Measurements from ENCODE around the gene METTL27. TPM values are rescaled to one million over a fixed set of nuclear protein-coding genes. Genes with fewer than 3 reads are reported as not detected.
"Not testable (repeated sequence)": the region's sequence is repeated elsewhere in the genome, so short reads cannot be mapped to it uniquely, and the experiment has no call there.

Gene METTL27
- total RNA-seq, 1 donor from 2014 or later: 0.99 TPM

DNA sequence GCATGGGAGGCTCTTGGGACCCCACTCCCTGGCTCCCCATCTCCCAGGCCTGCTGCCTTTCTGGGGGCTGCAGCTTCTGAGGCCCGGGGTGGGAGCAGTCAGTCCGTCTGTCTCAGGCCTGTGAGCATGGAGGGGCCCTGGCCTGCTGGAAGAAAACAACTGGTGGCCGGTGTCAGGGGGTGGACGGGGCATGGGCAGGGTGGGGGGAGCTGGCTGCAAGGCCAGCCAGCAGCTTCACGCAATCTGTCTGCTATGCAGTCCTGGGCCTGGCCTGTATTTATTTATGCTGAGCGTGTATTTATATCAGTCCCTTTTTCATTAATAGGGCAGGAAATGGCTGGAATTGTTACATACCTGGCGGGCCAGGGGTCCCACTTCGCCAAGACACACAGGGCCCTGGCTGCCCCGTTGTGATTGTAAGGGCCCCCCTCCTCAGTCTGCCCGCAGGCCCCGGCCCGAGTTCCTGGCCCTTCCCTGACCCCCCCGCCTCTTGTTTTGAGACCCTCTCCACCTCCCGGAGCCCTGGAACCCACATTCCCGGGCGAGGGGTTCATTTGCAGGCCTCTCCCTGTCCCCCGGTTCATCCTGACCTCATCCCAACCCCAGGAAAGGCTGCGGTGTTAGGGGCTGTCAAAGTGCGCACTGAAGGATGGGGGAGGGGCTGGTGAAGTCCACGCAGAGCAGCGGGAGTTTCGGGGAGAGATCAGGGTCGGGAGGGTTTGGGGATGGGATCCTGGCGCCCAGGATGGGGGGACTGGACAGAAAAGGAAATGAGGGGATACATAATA, 26.9 kb upstream of the METTL27 start:
- DNase-seq (ENCODE audit: low read depth in 2 of 2): peak in 1 of 2 donors; percentile 72

DNA sequence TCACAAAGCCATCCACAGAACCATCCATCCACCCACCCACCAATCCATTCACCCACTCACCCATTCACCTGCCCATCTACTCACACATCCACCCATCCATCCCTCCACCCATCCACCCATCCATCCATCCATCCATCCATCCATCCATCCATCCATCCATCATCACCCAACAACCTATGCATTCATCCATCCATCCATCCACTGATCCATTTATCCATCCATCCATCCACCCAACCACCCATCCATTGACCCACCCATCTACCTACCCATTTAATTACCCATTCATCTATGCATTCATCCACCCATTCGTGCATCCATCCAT, 24.1 kb upstream of the METTL27 start:
- no peak for DNase-seq (ENCODE audit: low read depth in 2 of 2)

DNA sequence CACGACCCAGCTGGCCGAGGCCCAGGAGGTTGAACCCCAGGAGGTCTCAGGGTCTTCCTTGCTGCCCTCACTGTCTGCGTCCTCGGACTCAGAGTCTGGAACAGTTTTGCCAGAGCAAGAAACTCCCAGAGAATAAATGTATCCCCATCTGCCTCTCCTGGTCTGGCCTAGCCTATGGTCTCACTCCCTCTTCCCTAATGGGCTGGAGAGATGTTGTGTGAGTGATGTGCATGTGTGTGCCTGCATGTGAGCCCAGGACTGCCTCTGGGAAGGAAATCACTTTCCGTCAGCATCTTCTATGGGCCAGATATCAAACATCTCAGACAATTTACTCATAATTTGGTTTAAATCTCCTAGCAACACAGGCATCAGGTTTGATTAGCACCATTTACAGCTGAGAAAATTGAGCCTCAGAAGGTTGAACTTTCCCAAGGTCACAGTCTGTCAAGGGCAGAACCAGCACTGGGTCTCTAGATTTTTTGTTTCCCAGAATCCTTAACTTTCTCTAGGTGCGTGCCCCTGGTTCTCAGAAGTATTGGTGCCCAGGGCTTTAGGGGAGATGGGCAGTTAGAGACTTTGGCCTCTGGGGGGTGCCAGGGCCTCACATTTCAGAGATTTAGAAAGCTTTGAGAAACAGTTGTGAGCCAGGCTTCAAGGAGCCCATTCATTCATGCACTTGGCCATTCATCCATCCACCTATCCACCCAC, 23.6 kb upstream of the METTL27 start:
- DNase-seq (ENCODE audit: low read depth in 2 of 2): peak; percentile 55 to 69

DNA sequence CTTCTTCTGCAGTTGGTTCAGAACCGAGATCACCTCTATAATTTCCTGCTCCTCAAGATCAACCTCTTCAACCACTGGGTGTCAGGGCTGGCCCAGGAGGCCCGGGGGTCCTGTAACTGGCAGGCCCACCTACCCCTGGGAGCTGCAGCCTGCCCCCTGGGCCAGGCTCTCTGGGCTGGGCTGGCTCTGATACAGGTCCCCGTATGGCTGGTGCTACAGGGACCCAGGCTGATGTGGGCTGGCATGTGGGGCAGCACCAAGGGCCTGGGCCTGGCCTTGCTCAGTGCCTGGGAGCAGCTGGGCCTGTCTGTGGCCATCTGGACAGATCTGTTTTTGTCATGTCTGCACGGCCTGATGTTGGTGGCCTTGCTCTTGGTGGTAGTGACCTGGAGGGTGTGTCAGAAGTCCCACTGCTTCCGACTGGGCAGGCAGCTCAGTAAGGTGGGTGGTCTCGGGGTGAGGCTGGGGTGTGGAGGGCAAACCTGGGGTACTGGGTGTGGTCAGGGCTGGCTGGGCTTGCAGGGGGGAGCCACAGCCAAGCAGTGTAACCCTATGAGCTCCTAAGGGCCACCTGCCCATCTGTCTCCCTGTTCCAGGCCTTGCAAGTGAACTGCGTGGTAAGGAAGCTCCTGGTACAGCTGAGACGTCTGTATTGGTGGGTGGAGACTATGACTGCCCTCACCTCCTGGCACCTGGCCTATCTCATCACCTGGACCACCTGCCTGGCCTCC, 22.8 kb upstream of the METTL27 start:
- DNase-seq (ENCODE audit: low read depth in 2 of 2): no peak

DNA sequence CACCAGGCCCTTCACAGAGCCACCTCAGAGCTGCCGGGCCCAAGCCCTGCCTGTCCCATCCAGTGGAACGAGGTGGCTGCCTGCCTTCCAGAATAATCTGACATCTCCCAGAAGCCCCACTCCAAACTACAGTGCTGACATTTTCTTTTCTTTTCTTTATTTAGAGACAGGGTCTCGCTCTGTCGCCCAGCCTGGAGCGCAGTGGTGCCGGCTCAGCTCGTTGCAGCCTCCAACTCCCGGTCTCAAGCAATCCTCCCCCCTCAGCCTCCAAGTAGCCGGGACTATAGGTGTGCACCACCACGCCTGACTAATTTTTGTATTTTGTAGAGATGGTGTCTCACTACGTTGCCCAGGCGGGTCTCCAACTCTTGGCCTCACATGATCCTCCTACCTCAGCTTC, 19.0 kb upstream of the METTL27 start:
- no peak for DNase-seq (ENCODE audit: low read depth in 2 of 2)

DNA sequence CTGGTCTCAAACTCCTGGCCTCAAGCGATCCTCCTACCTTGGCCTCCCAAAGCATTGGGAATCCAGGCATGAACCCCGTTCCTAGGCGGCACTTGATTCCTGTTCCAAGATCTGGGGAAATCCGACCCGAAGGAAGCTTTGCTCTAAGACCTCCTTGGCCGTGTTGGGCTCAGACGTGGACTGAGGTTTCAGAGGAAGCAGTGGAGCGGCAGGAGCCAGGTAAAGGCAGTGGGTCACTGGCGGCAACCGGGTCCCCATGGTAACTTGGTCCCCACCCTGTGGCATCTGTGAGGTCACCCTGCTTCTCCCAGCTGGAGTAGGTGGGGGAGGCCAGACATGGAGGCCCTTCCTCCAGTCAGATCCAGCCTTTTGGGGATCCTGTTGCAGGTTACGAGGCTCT, 18.5 kb upstream of the METTL27 start, which contains the start of gene TMEM270:
Gene TMEM270, plus strand, starts transcription at position 301 of the 400 bp plus-strand sequence. Its CDS starts 36 bp downstream, at position 337.
- DNase-seq (ENCODE audit: low read depth in 2 of 2): no peak

DNA sequence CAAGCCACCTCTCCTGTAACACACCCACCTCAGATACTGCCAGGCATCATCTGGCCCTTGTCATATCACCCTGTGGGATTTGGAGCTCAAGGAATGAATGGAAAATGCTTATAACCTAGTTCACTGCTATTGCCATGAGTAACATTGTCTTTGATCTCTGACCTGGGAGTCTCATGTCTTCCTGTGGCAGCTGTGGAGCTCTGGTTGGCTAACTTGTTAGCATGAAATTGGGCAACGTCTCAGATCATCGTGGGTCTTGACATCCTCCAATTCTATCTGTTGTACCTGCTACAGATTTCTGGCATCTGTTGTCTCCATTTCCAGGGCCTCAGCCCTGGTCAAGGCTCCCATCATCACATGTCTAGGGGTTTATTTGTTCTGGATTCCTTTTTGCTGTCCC, 16.5 kb upstream of the METTL27 start:
- peak in 1 of 2 donors; percentile 24 for DNase-seq (ENCODE audit: low read depth in 2 of 2)

DNA sequence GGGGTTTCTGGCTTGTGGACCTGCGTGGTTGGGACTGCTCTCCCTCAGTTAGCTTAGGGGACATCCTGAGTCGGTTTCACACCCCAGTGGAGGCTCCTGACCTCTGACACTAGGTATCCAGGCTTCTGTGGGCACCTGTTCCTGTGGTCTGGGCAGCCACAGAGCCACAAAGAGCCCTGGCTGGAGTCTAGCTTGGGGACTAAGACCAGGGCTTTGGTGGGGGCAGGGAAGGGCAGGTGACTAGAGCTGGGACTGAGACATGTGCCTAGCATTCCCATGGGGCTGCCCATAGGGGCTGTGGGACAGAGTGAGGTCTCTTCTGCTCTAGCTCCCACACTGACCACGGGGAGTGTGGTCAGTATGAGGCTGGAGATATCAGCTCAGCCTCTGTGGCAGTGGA, 14.6 kb upstream of the METTL27 start:
- DNase-seq (ENCODE audit: low read depth in 2 of 2): no peak

DNA sequence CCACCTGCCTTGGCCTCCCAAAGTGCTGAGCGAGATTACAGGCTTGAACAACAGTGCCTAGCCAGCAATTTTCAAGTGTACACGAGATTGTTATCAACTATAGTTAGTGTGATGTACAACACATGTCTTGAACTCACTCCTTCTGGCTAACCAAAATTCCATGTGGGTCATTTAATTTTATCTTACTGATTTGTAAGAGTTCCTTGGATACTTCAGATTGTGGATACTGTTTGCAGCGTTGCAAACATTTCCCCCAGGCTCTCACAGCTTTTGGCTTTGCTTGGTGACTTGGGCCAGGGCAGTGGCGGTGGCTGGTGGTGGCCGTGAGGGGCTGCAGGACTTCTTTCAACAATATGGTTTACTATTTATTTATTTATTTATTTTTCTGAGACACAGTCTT, 10.2 kb upstream of the METTL27 start:
- no peak for DNase-seq (ENCODE audit: low read depth in 2 of 2)

DNA sequence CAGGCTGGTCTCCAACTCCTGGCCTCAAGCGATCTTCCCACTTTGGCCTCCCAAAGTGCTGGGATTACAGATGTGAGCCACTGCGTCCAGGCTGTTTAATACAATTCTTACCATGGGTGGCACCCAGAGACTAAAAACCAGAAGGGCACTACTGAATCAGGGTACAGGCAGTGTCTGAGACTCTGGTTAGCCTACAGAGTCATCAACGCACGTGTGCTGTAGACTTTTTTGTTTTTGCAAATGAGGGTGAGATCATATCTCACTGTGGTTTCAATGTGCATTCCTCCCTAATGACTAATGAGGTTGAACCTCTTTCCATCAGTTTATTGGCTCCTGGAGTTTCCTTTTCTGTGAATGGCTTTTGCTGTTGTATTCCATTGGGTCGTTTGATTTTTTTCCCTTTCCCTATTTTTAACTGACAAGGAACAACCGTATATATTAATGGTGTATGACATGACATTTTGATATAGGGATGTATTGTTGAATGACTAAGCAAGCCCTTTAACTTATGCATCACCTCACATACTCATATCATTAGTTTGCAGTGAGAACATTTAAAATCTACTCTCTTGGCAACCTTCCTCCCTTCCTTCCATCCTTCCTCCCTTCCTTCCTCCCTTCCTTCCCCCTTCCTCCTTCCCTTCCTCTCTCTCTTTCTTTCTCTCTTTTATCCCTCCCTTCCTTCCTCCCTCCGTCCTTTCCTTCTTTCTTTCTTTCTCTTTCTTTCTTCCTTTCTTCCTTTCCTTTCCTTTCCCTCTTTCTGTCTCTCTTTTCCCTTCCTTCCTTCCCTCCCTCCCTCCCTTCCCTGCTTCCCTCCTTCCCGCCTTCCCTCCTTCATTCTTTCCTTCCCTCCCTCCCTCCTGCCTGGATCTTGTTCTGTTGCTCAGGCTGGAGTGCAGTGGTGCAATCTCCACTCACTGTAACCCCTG, 9.4 kb upstream of the METTL27 start:
- peak; percentile 90 to 98 for DNase-seq (ENCODE audit: low read depth in 2 of 2)

DNA sequence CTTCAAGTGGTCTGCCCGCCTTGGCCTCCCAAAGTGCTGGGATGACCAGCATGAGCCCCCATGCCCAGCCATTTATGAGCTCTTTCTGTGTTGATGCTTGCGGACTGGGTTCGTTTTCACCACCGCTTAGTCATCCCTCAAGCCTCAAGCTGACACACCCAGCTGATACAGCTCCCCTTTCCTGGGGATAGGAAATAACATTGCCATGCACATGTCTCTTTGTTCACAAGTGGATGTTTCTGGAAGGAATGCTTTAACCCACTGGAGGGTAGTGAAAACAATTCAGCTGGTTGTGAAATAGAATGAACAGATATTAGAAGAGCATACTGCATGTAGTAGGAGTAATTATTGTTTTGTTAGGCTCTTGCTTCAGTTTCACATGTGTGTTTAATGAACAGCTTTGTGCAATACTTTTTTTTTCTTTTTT, 8.5 kb upstream of the METTL27 start:
- DNase-seq (ENCODE audit: low read depth in 2 of 2): peak; percentile 72 to 94

DNA sequence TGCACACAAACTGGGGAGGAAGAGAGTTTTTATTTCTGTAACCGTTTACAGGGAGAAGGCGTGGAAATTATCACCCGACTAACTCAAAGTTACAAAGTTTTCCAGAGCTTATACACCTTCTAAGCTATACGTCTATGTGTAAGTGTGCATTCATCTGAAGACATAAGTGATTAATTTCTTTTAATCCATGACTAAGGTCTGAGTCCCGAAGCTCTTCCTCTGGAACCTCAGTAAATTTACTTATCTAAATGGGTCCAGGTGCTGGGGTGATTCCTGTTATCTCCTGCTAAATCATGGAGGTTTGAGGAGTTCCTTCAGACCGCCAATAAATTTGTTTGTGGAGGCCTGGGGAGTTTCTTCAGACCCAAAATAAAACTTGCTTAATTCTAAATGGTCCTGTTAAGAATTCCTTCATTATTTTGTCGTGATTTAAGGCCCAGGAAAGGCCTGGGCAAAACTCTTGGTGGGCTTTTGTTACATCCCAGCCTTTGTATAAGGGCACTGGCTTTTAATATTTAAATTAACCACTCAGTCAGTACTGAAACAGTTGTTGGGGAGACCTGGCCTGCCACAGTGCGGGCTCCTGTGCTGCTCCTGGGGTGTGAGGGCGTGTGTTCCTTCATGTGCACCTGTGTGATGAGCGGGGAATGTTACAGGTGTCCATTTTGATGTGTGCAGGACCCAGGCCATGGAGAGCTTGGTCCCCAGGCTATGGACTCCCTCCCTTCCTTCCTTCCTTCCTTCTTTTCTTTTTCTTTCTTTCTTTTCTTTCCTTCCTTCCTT, 5.8 kb upstream of the METTL27 start:
- no peak for DNase-seq (ENCODE audit: low read depth in 2 of 2)

DNA sequence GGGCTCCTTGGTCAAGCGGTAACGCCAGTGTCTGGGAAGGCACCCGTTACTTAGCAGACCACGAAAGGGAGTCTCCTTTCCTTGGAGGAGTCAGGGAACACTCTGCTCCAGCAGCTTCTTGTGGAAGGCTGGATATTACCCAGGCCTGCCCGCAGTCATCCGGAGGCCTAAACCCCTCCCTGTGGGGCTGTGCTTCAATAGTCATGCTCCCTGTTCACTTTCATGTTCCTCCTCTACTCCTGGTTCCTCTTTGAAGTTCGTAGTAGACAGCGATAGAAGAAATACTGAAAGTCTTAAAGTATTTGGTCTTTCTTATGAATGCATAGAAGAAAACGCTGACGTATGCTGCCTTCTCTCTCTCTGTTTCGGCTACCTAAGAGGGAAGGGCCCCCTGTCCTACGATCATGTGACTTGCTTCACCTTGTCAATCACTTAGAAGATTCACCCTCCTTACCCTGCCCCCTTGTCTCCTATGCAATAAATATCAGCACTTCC, 3.4 kb upstream of the METTL27 start:
- not testable (repeated sequence) for DNase-seq (ENCODE audit: low read depth in 2 of 2)

DNA sequence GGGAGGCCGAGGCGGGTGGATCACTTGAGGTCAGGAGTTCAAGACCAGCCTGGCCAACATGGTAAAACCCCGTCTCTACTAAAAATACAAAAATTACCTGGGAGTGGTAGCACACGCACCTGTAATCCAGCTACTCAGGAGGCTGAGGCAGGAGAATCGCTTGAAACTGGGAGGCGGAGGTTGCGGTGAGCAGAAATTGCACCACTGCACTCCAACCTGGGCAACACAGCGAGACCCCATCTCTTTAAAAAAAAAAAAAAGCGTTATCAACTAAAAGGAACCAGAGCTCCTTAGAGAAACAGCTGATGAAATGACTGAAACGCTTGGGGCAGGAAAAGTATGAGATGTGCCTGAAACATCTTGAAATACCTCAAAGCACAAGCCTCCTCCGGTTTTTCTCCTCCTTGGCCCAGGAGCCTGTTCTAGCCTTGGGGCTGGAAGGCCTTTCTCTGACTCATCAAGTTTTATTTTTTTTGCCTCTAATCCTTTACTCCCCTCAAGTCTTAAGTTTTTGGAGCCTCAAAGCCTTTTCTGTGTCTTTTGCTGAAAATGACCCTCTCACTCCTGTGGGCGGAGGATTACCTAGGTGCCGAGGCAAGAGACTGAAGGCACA, 2.6 kb upstream of the METTL27 start:
- no peak for DNase-seq (ENCODE audit: low read depth in 2 of 2)

DNA sequence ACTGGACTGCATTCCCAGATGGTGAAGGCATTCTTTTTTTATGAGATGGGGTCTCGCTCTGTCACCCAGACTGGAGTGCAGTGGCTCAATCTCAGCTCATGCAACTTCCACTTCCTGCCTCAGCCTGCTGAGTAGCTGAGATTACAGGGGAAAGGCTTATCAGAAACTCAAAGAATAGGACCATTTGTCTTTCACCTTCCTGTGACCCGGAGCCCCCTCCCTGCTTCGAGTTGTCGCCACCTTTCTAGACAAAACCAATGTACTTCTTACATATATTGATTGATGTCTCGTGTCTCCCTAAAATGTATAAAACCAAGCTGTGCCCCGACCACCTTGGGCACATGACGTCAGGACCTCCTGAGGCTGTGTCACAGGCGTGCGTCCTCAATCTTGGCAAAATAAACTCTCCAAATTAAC, 1.8 kb upstream of the METTL27 start:
- no peak for DNase-seq (ENCODE audit: low read depth in 2 of 2)

DNA sequence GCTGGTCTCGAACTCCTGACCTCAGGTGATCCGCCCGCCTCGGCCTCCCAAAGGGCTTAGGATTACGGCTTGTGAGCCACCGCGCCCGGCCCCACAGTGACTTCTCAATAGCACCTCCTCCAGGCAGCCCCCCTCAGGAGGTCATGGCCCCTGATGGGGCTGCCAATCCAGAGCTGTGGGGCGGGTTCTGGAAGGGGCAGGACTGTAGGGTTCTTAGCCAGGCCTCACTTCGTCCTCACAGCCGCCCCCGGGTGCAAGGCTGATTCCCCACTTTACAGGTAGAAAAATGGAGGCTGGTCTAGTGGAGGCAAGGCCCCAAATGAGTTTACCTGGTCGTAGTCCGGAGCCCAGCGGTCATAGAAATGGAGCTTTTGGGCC, 638 bp downstream of the METTL27 start:
- no peak for DNase-seq (ENCODE audit: low read depth in 2 of 2)

DNA sequence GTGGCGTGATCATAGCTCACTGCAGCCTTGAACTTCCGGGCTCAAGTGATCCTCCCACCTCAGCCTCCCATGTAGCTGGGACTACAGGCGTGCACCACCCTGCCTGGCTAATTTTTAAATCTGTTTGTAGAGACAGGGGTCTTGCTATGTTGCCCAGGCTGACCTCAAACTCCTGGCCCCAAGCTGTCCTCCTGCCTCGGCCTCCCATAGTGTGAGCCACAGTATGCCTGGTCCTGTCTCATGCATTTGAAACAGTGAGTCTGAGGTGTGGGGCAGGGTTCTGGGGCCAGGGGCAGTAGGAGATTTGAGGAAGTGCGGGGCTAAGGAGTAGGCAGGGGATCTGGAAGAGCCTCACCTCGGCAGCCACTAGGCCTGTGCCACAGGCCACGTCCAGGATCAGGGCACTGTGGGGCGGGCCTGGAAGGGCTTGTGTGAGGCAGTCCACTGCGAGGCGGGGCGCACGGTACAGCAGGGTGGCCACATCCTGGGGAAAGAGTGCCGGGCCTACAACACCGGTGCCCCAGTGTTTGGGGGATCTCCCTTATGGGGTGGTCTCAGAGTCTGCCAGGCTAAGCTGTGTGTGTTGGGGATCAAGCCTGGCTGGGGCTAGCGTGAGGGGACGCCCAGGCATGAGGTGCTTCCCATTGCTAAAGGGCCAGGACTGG, 1.5 kb downstream of the METTL27 start:
- no peak for DNase-seq (ENCODE audit: low read depth in 2 of 2)

DNA sequence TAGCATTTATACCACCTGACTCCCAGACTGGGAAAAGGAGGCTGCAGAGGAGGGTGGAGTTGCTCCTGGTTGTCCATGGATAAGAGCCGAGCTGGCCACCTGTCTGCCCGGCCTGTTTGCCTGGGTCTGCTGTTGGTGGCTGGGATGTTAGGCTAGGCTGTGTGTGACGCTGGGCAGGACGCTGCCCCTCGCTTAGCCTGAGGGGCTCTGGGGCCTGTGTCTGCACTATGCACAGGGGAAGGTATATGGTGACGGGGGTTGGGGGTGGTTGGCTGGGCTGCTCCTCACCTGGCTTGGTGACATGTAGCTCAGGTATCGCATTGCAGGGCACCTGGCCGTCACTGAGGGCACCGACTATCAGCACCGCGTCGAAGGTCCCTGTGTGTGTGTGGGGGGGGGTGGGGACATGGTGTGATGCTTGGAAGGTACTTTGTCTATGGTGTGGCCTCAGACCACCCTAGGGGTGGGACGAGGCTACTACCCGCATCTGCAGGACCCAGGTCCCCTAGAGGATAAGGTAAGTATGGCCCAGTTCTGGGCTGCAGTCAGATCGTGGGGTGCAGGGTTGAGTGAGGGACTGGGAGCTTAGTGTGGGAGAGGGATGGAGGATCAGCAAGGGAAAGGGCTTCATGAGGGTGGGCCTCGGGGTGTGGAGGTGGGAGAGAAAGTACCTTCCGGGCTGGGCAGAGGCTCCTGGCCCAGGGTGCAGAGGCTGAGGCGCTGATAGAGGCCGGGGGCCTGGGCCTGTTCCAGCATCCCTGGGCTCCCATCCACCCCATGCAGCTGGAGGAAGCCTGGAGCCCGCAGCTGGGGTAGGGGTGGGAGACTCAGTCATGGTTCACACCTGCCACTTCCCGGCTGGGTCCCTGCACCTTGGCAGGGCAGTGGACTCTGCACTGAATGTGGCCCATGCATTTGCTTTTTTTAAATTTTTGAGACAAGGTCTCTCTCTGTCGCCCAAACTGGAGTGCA, 2.3 kb downstream of the METTL27 start:
- no peak for DNase-seq (ENCODE audit: low read depth in 2 of 2)
